Measurements from ENCODE around the gene CELA3B. TPM values are rescaled to one million over a fixed set of nuclear protein-coding genes. Genes with fewer than 3 reads are reported as not detected.

The CELA3B gene
- total RNA-seq, 2 experiments from 2014 or later, result not detected

Other genes with a start within 250 kb of the CELA3B start
- gene USP48, start 193.9 kb upstream of the CELA3B start, total RNA-seq, result 10 to 100 TPM; 66.9 to 81.5 TPM
- under 1 TPM in 1 of 2 experiments, not detected in 1; 0.11 TPM for gene LDLRAD2, start 164.8 kb upstream of the CELA3B start, total RNA-seq
- 10 to 100 TPM; 19.6 to 20.6 TPM for gene HSPG2, start 39.7 kb upstream of the CELA3B start, total RNA-seq
- not detected for gene CELA3A, start 24.6 kb downstream of the CELA3B start, total RNA-seq
- 100 to 1,000 TPM; 298 to 339 TPM for gene CDC42, start 75.7 kb downstream of the CELA3B start, total RNA-seq
- not detected for gene WNT4, start 166.1 kb downstream of the CELA3B start, total RNA-seq

Measured in activated CD4-positive, alpha-beta T cell treated with anti-CD3 and anti-CD28 coated beads for 36 hours (primary cell).